HG02798 (cell line): ENCODE measurements around the gene KDM7A.
"Not testable (repeated sequence)": the region's sequence is repeated elsewhere in the genome, so short reads cannot be mapped to it uniquely, and the experiment has no call there.

Source experiments
- ATAC-seq: cut with Tn5 transposase; IDR thresholded peaks from one replicate; pipeline ENCODE4 v1.9.1; 2021; ENCODE audit warnings: mild to moderate bottlenecking; ENCODE audit not compliant: unreplicated experiment, poor library complexity

KDM7A gene

GRCh38 chr7:140165422-140165821 lies 11.4 kb downstream of the KDM7A start:
- ATAC-seq: no peak

DNA sequence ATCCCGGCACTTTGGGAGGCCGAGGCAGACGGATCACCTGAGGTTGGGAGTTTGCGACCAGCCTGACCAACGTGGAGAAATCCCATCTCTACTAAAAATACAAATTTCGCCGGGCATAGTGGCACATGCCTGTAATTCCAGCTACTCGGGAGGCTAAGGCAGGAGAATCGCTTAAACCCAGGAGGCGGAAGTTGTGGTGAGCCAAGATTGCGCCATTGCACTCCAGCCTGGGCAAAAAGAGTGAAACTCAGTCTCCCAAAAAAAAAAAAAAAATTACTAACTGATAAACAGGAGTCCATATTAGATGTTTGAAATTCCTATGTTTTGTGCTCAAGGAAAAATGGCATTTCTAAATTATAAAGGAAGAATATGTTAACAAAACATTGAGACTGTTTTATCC lies 14.7 kb downstream of the KDM7A start:
- not testable (repeated sequence) for ATAC-seq

GRCh38 chr7:140161047-140161446 lies 15.7 kb downstream of the KDM7A start:
- no peak for ATAC-seq

DNA sequence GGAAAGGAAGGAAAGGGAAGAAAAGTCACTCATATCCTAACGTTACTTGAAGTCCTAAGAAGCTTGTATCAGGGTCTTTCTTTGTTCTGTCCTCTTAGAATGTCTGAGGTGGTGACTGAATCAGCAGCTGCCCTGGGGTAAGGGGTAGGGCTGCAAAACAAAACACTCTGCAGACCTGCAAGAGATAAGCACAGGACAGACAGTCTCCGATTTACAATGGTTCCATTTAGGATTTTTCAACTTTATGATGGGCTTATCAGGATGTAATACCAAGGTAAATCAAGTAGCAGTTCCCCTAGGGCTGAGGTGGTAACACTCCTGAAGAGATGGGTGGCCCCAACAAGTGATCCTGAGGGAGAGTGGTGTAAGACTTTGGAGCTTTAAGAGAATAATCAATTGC lies 16.5 kb downstream of the KDM7A start:
- no peak for ATAC-seq

DNA sequence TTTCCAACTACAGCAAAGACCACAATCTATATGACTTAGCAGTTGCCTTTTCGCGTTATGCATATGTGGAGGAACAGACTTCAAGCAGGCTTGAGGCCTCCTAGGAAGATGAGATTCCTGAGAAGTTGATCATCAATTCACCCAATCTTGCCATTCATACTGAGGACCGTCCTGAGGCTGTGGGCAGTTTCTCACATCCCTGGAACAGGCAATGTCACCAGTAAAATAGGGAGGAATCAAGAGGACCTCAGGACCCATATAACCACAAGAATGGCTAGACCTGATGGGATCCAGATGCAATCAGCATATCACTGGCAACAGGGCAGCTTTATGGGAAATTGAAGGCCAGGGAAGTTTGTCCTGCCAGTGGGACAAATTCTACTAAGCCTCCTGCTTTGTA lies 17.3 kb downstream of the KDM7A start:
- no peak for ATAC-seq

GRCh38 chr7:140156460-140157080 lies 20.2 kb downstream of the KDM7A start:
- no peak for ATAC-seq

DNA sequence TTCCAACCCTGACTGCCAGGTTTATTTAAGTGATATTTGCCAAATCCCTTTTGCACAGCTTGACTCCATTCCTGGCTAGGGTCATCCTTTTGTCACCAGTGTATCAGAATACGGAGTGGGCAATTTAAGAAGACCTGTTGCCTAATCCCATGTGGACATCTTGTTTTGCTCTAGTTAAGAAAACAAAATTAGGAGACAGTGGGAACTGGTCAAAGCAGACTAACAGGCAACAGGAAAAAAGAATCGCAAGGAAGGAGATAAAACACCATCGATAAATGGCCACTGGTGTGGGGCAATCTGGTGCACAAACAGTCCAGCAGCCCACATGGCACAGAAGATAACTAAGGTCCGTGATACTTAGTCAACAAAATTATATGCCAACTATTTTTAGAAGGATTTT lies 21.4 kb downstream of the KDM7A start:
- ATAC-seq: no peak

- ATAC-seq: no peak
Observed at GRCh38 chr7:140153666-140154161, 23.1 kb downstream of the KDM7A start.

- no peak for ATAC-seq
Observed at GRCh38 chr7:140146574-140146973, 30.2 kb downstream of the KDM7A start.

- no peak for ATAC-seq
Observed at GRCh38 chr7:140145709-140146108, 31.1 kb downstream of the KDM7A start.

GRCh38 chr7:140144821-140145220 lies 32.0 kb downstream of the KDM7A start:
- ATAC-seq: no peak

DNA sequence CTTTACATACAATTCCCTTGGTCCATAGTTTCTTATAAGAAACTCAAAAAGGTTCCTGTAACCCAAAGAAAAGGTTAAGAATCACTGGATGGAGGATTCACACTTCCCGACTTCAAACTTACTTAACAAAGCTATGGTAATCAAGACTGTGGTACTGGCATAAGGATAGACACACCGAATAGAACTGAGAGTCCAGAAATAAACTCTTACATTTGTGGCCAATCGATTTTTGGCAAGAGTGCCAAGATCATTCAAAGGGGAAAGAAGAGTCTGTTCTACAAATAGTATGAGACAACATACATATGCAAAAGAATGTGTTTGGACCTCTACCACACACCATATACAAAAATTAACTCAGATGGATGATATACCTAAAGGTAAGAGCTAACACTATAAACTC lies 32.8 kb downstream of the KDM7A start:
- no peak for ATAC-seq

- ATAC-seq: no peak
Observed at GRCh38 chr7:140142031-140142430, 34.8 kb downstream of the KDM7A start.

DNA sequence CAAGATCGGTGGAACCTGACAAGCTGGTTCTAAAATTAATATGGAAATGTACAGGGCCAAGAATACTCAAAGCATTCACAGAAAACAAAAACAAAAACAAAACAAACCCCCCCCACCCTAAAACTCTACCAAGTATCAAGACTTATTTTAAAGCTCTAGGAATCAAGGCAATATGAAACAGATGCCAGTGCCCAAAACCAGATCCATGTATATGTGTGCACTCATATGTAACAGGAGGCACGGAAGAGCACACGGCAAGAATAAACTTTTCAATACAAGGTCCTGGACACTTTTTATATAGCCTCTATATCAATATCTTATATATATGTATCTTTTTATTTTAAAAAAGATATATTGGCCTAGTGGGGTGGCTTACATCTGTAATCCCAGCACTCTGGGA lies 35.5 kb downstream of the KDM7A start:
- no peak for ATAC-seq

- no peak for ATAC-seq
Observed at GRCh38 chr7:140137078-140137477, 39.7 kb downstream of the KDM7A start.

- no peak for ATAC-seq
Observed at GRCh38 chr7:140136073-140136472, 40.7 kb downstream of the KDM7A start.

GRCh38 chr7:140134039-140134438 lies 42.7 kb downstream of the KDM7A start:
- no peak for ATAC-seq

DNA sequence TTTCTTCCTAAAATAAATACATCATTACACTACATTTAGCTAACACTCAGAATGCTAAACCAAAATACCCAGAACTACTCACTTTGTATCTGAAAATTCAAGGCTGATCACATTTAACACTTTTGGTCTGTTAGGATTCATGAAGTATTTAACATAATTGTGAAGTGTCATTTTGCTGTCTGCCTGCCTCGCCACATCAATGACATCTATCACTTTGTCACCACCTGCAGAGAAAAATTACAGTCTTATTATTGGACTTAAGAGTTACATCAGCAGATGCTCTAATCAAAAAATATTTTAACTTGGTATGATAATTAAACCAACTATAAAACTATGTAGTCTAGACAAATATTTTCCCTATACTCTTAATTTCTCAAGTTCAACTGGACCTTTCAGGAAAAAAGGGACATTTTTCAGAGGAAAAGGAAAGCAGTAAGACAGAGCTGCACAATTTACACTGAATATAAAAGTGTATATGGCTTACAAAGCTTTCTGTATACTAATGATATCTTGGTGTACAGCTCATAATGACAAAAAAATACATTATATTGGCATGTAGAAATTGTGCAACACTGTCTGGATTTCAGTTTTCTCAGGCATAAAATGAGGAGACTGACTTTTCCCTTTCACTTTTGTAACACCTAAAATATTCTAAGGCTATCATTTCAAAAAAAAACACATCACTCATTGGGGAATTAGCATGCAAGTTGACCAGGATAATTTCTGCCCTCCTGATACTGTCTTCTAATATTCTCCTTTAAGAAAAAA lies 49.2 kb downstream of the KDM7A start:
- ATAC-seq: no peak

DNA sequence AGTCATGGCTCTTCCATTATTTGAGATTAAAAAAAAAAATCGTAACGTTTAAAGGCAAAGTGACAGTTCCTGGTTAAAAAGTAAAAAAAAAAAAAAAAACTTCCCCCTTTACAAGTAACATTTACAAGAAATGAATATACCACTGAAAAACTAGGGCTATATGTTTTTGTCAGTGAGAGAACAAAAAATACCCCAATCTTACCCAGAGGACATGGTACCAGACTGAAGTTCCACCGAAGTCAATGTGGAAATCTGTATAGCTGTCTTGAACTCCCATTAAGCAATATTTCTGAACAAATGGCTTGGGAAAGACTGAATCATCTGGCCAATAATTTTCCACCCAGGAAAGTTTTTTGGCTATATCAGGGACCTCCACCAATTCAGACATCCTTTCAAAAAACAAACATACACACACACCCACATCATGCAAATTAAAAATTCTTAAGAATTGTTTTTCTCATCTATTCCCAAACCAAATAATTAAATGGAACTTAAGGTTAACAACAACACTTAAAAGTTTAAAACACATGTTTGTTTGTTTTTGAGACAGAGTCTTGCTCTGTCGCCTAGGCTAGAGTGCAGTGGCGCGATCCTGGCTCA lies 50.2 kb downstream of the KDM7A start:
- ATAC-seq: no peak

GRCh38 chr7:140122965-140123364 lies 53.8 kb downstream of the KDM7A start:
- ATAC-seq: no peak

GRCh38 chr7:140121326-140121725 lies 55.5 kb downstream of the KDM7A start:
- ATAC-seq: no peak
